Motor neuron (in vitro differentiated cells): ENCODE results near the gene BCAT1. TPM values are rescaled to one million over a fixed set of nuclear protein-coding genes. Genes with fewer than 3 reads are reported as not detected.
A peak's percentile ranks its signal among the peaks of the same experiment; 100 is the strongest.
"Not testable (repeated sequence)": the region's sequence is repeated elsewhere in the genome, so short reads cannot be mapped to it uniquely, and the experiment has no call there.

Experiments
- ATAC-seq, 8 experiments: fragments of 200-7000 bp; cut with Tn5 transposase; replicated peaks in 6 of 8; 2 replicates each; pipeline ENCODE4 v1.8.0; 2021; ENCODE audit warnings: mild to moderate bottlenecking in 8 of 8, moderate library complexity in 8 of 8
- H3K27ac ChIP-seq, 2 donors: fragments of 250-450 bp; sonication (Bioruptor Pico); 2 replicates each; pipeline ENCODE4 v1.9.0; 2021; ENCODE audit warnings: antibody characterized with exemption in 2 of 2, mild to moderate bottlenecking in 2 of 2, moderate library complexity in 1 of 2
- H3K4me1 ChIP-seq, 2 donors: fragments of 250-450 bp; sonication (Bioruptor Pico); replicated peaks in 1 of 2; 2 replicates each; pipeline ENCODE4 v1.6.1; 2021; ENCODE audit warnings: antibody characterized with exemption in 2 of 2, mild to moderate bottlenecking in 2 of 2, moderate library complexity in 1 of 2
- H3K4me3 ChIP-seq, 5 donors: fragments of 250-450 bp; sonication (Bioruptor Pico); 2 replicates each; pipeline ENCODE4 v1.9.0; 2021; ENCODE audit warnings: antibody characterized with exemption in 5 of 5, mild to moderate bottlenecking in 5 of 5, moderate library complexity in 4 of 5
- WGBS, 10 experiments: fragments of 450-650 bp; shearing (Covaris generic); methylation state at CpG; one replicate each; pipeline ENCODE4 v1.0.0; 2022; 5-methylcytosine and 5-hydroxymethylcytosine counted together
- in situ Hi-C, 9 experiments: fragments of 400-800 bp; cut with MboI; loops; one replicate each; pipeline ENCODE4 v1.15.0; 2021; ENCODE audit warnings: low sequenced_read_pairs in 9 of 9, low pct_unique_long_range_greater_than_20kb in 2 of 9; ENCODE audit not compliant: unreplicated experiment in 9 of 9
- total RNA-seq, 8 experiments: library from RNA; unstranded; fragments of 300-600 nt; gene quantifications; 2 replicates each; pipeline versions ENCODE4 v1.2.3 to v1.2.4, GENCODE V29; 2022

The BCAT1 gene
- total RNA-seq, 8 experiments from 2014 or later, result 3.1 to 181 (median 97.1) TPM

DNA sequence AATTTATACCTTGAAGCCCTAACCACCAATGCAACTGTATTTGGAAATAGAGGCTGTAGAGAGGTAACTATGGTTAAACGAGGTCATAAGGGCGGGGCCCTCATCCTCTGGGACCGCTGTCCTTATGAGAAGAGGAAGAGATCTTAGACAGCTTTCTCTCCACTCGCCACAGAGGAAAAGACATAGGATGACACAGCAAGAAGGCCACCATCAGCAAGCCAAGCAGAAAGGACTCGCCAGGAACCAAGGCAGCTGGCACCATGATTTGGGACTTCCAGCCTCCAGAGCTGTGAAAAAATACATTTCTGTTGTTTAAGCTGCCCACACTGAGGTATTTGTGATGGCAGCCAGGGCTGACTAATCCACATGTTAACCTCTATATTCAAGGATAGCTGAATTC, 30.4 kb upstream of the BCAT1 start:
- 40 to 94% (median 80%) methylated on average over 1 to 5 of the region's 5 CpGs; no CpG with 5 or more reads in 5 of the 10 experiments for WGBS, 10 experiments
- no peak for ATAC-seq
- in situ Hi-C loops, result loop anchor here in 2 of 9 experiments (25.0 kb wide), 1 partner anchor 158 kb away; no protein-coding TSS in a partner anchor
- Histone ChIP-seq H3K4me3 (no peak overlapping the region), H3K4me1 (peaks cover 5 to 9% of the 10 kb centered on the region in 2 donors), H3K27ac (no peak overlapping the region)

DNA sequence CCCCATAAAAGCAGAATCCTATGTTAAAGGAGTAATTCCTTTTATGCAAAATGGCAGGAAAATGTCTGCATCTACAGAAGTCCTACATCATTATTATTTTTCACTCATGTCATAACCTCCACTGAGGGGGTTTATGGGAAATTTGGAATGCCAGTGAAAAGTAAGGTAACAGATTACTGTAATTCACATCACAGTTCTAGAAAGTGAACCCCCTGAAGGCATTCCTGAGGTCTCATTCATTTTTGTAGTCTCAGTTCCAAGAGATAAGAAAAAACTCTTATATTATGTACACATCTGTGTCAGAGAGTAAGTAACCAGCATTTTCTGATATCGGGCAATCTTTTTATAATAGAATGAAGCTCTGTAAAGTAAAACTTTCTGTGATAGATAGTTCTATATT, 28.8 kb upstream of the BCAT1 start:
- H3K4me1 ChIP-seq, result peaks cover 5 to 9% of the 10 kb centered on the region in 2 donors
- H3K27ac ChIP-seq, result no peak overlapping the region
- 20 to 100% (median 93%) methylated on average over 1 of the region's 1 CpG; no CpG with 5 or more reads in 4 of the 10 experiments for WGBS, 10 experiments
- ATAC-seq, result no peak
- H3K4me3 ChIP-seq, result no peak overlapping the region
- in situ Hi-C loops, result loop anchor here in 2 of 9 experiments (25.0 kb wide), 1 partner anchor 160 kb away; no protein-coding TSS in a partner anchor

DNA sequence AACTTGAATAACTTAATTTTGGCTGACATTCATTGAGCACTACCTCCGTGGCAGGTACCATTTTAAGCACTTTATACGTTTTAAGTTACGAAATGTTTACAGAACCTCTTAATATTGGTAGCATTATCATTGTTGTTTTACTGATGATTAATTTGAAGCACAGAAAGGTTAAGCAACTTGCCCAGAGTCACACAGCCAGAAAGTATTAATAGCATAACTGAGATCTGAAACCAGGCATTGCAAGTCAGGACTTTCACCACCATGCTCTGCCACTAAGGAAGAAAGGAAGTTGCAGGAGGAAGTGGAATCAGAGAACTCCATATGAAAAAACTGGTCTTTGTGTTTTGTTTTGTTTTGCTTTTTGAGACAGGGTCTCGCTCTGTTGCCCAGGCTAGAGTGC, 28.2 kb upstream of the BCAT1 start:
- Histone ChIP-seq H3K27ac (no peak overlapping the region), H3K4me3 (no peak overlapping the region), H3K4me1 (peaks cover 5 to 9% of the 10 kb centered on the region in 2 donors)
- ATAC-seq, result no peak
- WGBS, 10 experiments, result 41 to 100% (median 64%) methylated on average over 1 to 4 of the region's 4 CpGs
- in situ Hi-C loops, result loop anchor here in 2 of 9 experiments (25.0 kb wide), 1 partner anchor 160 kb away; no protein-coding TSS in a partner anchor

DNA sequence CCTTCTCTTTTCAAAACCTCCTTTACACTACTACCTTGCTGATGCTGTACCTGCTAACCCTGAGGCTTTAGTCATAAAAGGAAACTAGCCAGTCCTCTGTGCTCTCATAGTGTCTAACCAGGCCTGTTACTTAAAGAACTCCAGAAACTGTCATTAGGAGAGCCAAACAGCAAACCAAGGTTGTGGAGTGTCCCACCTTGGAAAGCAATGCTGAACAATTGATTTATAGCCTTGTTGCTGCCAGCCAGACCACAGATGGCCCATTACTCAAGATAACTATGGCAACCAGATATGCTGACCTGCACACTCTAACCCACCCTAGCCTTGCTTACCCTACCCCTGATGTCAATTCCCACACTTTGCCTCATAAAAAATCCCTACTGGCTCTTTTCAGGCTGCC, 26.5 kb upstream of the BCAT1 start:
- H3K27ac ChIP-seq, result no peak overlapping the region

DNA sequence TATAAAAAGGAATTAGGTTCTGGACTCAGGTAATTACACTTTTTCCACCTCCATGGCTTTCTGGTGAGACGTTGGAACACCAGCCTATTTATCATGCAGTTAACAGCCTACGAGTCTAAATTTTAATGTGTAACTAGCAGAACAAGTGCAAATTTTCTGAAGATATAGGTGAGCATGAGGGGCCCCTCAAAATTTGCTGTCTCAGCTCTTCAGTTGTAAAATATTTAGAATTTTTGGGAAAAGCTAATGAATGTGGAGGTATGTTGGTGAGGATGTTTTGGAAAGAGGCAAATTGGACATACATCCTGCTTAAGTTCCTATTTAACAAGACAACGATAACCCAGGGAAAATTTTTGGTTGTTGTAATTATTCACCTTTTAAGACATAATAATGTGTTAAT, 25.3 kb upstream of the BCAT1 start:
- 0 to 100% (median 80%) methylated on average over 1 to 3 of the region's 3 CpGs; no CpG with 5 or more reads in 2 of the 10 experiments for WGBS, 10 experiments
- in situ Hi-C loops, result no loop called here
- H3K4me3 ChIP-seq, result no peak overlapping the region

More for the DNA sequence above, 26.5 kb upstream of the BCAT1 start:
- Histone ChIP-seq H3K4me3 (no peak overlapping the region), H3K4me1 (peaks cover 5 to 9% of the 10 kb centered on the region in 2 donors)
- in situ Hi-C loops, result loop anchor here in 2 of 9 experiments (25.0 kb wide), 1 partner anchor 162 kb away; no protein-coding TSS in a partner anchor
- ATAC-seq, result peak in 5 of 8 experiments; percentile 54 to 91 (median 80)

DNA sequence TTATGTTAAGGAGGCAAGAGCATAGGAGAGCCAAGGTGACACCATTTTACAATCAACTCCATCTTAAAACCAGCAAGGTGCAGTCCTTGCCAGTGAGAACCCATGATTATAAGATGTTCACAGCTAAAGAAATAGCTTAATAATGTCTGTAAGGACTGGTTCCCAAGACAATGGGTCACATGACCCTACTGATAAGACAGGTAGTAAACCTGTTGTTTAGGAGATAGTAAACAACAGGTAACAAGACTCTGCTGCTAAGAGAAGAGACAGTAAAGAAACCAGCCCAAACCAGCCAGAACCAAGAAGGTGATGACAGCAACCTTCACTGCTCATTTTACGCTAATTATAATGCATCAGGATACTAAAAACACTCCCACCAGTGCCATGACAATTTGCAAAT, 23.2 kb upstream of the BCAT1 start:
- H3K4me1 ChIP-seq, result peaks cover 5 to 9% of the 10 kb centered on the region in 2 donors
- ATAC-seq, result no peak
- H3K4me3 ChIP-seq, result no peak overlapping the region
- in situ Hi-C loops, result no loop called here
- WGBS, 10 experiments, result 14 to 100% (median 88%) methylated on average over 1 of the region's 1 CpG; no CpG with 5 or more reads in 3 of the 10 experiments
- H3K27ac ChIP-seq, result no peak overlapping the region

More for the DNA sequence above, 25.3 kb upstream of the BCAT1 start:
- Histone ChIP-seq H3K27ac (no peak overlapping the region), H3K4me1 (peaks cover 5 to 9% of the 10 kb centered on the region in 2 donors)
- no peak for ATAC-seq

DNA sequence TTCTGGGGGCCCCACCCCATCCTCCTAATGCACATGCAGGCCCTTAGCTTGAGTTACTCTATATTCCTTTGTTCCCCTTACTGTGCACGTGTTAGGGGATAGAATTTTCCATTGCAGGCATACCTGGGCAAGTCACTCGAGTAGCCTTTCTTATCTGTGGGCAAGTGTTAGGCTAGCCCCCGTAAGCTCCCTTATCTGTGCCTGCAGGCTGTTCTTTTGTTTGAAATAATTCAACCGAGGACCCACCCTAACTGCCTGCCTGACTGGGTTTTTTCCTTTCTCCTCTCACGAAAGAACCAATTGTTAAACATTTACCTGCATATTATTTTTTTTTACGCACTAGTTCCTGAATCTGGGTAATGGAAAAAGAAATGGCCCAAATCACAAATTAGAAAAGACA, 21.3 kb upstream of the BCAT1 start:
- ATAC-seq, result no peak
- in situ Hi-C loops, result no loop called here
- Histone ChIP-seq H3K4me3 (no peak overlapping the region), H3K27ac (no peak overlapping the region), H3K4me1 (peaks cover 0 to under 1% of the 10 kb centered on the region in 2 donors)
- 28 to 100% (median 64%) methylated on average over 3 to 6 of the region's 6 CpGs for WGBS, 10 experiments

DNA sequence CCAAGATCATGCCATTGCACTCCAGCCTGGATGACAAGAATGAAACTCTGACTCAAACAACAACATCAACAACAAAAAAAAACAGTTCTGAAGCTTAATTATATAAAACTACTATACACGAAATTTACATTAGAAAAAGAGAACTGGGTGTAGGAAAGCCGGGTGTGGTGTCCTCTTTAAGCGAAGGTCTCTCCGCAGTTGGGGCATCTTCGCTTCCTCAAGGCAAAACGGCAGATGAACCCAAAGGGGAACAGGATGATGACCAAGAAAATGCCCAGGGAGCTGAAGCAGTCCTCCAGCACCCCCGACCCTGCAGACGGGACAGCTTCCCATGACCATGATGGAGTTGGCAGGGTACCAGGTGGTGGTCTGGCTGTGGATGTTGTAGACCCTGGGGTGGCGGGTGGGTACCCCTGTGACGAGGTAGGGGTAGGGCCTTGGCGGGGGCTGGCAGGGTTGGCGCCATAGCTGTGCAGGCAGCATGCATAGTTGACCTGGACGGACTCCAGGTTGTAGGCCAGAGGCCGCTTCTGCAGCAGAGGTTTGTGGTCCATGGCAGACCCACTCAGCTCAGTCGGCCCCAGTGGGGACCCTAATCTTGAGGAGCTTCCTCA, 18.2 kb upstream of the BCAT1 start:
- in situ Hi-C loops, result no loop called here
- Histone ChIP-seq H3K27ac (no peak overlapping the region), H3K4me3 (no peak overlapping the region), H3K4me1 (no peaks in the 10 kb centered on the region)
- no peak for ATAC-seq
- WGBS, 10 experiments, result 25 to 96% (median 83%) methylated on average over 1 to 8 of the region's 15 CpGs; no CpG with 5 or more reads in 1 of the 10 experiments

DNA sequence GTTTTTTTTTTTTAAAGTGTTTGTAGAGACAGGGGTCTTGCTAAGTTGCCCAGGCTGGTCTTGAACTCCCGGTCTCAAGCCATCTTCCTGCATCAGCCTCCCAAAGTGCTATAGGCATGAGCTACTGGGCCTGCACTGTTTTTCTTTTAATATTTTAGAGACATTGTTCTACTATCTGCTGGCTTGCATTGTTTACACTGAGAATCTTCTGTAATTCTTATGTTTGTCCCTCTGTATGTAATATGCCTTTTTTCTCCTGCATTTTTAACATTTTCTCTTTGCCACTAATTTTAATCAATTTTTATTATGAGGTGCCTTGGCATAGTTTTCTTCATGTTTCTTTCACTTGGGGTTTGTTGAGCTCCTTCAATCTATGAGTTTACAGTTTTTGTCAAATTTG, 15.4 kb upstream of the BCAT1 start:
- Histone ChIP-seq H3K4me1 (no peaks in the 10 kb centered on the region), H3K27ac (no peak overlapping the region), H3K4me3 (no peak overlapping the region)
- 0 to 93% (median 29%) methylated on average over 1 of the region's 1 CpG; no CpG with 5 or more reads in 3 of the 10 experiments for WGBS, 10 experiments
- no peak for ATAC-seq
- in situ Hi-C loops, result no loop called here

DNA sequence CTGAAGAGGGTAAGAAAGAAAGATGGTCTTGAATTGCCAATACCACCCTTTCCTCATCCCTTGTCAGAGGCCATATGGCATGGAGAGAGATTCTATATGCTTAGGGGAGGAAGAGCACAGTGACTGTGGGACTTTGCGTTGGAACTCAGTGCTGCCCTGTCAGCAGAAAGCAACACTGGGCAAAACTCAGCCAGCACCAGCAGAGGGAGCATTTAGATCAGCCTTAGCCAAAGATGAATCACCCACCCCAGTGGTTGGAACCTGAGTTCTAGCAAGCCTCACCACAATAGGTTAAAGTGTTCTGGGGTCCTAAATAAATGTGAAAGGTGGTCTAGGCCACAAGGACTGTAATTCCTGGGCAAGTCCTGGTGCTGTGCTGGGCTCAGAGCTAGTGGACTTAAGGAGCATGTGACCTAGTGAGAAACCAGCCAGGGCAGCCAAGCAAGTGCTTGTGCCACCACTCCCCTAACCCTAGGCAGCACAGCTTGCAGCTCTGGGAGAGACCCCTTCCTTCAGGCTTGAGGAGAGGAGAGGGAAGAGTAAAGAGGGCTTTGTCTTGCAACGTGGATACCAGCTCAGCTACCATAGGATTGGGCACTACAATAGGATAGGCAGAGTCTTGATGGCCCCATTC, 11.4 kb upstream of the BCAT1 start:
- ATAC-seq, result peak in 4 of 8 experiments; percentile 38 to 95 (median 94)
- H3K27ac ChIP-seq, result no peak overlapping the region
- 17 to 80% (median 42%) methylated on average over 1 of the region's 2 CpGs; no CpG with 5 or more reads in 4 of the 10 experiments for WGBS, 10 experiments
- in situ Hi-C loops, result no loop called here
- H3K4me1 ChIP-seq, result no peaks in the 10 kb centered on the region
- H3K4me3 ChIP-seq, result no peak overlapping the region

DNA sequence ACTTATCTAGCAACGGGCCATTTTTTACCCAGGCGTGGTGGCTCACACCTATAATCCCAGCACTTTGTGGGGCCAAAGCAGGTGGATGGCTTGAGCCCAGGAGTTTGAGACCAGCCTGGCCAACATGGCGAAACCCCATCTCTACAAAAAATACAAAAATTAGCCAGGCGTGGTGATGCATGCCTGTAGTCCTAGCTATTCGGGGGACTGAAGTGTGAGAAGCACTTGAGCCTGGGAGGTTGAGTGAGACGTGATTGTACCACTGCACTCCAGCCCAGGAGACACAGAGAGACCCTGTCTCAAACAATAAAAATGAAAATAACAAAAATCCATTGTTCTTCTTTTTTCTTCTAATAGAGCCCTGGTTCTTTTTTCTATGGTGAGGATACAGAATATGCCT, 7.5 kb upstream of the BCAT1 start:
- H3K4me3 ChIP-seq, ATAC-seq, H3K4me1 ChIP-seq, H3K27ac ChIP-seq, in situ Hi-C loops: not testable (repeated sequence)
- 29 to 100% (median 72%) methylated on average over 1 to 6 of the region's 6 CpGs; no CpG with 5 or more reads in 2 of the 10 experiments for WGBS, 10 experiments

DNA sequence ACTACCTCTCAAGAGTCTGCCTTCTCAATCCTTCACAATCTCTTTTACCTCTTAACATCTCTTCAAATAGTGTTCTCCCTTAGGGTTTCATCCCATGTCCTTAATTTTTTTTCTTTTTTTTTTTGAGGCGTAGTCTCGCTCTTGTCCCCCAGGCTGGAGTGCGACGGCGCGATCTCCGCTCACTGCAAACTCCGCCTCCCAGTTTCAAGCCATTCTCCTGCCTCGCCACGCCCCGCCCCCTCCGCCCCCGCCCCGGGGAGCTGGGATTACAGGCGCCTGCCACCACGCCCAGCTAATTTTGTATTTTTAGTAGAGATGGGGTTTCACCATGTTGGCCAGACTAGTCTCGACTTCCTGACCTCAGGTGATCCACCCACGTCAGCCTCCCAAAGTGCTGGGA, 7.0 kb upstream of the BCAT1 start:
- in situ Hi-C loops, result no loop called here
- 42 to 100% (median 98%) methylated on average over 1 to 10 of the region's 18 CpGs; no CpG with 5 or more reads in 2 of the 10 experiments for WGBS, 10 experiments
- no peak for ATAC-seq
- peaks cover 0 to 4% of the 10 kb centered on the region in 2 donors for H3K4me1 ChIP-seq
- H3K4me3 ChIP-seq, result no peak overlapping the region
- H3K27ac ChIP-seq, result no peak overlapping the region

DNA sequence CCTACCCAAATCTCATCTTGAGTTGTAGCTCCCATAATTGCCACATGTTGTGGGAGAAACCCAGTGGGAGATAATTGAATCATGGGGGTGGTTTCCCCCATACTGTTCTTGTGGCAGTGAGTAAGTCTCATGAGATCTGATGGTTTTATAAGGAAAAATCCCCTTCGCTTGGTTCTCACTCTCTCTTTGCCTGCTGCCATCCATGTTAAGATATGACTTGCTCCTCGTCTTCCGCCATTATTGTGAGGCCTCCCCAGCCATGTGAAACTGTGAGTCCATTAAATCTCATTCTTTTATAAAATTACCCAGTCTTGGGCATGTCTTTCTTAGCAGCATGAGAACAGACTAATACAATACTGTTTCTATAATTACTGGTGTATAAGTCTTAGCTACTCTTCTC, 6.5 kb upstream of the BCAT1 start:
- ATAC-seq, result no peak
- 92 to 100% (median 100%) methylated on average over 1 to 3 of the region's 3 CpGs; no CpG with 5 or more reads in 4 of the 10 experiments for WGBS, 10 experiments
- no peak overlapping the region for H3K27ac ChIP-seq
- in situ Hi-C loops, result no loop called here
- H3K4me1 ChIP-seq, result peaks cover 0 to 4% of the 10 kb centered on the region in 2 donors
- no peak overlapping the region for H3K4me3 ChIP-seq
